Measurements from ENCODE around the gene LAMA3.

The LAMA3 gene

DNA sequence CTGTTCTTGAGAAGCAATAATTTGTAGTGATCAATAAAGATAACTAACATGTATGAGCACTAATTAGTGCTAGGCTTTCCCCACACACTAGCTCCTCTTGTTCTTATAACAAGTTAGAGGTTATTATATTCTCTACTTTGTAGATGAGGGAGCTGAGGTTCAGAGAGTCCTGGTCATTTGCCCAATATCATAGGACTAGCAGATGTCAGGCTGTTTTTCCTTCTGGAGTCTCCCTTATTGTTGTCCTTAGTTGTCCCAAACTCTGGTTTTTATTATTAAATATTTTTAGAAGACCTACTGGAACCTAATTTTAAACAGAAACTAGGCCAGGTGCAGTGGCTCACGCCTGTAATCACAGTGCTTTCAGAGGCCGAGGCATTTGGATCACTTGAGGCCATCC is 308.8 kb downstream of the LAMA3 start:
- DNase-seq (ENCODE audit: low read depth, low spot score), result no peak

DNA sequence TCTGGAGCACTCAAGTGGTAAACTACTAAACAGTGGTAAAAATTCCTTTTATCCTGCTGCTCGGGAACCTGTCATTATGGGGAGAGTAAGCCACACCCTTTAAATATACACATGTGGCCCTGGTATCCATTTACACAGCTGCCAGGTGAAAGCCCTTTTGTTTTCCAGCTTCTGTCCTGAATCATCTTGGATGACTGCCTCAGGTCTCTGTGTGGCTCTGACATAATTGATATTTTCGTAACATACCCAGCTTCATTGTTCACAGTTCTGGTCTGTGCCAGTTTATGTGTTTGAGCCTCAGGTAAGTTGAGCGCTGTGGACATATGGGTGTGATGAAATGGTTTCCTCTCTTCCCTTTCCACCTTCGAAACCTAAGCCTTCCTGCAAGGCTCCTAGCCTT is 309.6 kb downstream of the LAMA3 start:
- DNase-seq (ENCODE audit: low read depth, low spot score), result no peak

DNA sequence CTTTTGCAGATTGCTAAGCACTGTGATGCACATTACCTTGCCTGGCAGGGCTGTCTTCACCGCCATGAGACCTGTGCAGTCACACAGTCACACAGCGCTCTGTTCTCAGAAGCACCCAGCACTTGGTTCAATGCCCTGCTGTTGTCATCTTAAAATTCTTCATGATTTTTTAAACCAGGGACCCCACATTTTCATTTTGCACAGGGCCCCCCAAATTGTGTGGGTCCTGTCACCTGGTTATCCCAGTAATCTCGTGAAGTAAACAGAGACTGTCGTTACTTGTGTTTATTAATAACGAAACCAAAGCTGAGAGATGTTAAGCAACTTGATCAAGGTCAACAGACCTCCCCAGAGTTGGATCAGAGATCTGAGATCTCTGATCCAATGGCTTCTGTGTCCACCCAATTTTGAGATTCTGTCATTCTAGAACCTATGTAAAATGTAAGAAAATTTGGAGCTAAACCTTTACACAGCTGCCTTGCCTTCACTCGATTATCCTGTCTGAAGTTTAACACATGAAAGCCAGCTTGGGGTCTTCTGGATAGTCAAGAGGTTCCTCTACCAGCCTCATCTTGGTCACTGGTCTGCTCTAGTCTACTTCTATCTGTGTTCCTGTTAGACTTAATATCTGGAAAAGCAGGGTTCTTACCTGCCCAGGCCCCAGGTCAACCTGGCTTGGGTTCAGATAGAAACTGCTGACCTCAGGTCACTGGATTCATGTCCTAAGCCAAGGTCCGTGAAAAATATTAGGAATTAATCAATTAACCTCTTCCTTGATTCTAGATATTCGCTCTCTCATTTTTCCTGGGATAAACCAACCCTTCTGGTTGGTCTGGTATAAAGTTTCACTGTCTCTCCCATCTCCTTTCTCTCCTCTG is 311.6 kb downstream of the LAMA3 start:
- no peak for DNase-seq (ENCODE audit: low read depth, low spot score)

DNA sequence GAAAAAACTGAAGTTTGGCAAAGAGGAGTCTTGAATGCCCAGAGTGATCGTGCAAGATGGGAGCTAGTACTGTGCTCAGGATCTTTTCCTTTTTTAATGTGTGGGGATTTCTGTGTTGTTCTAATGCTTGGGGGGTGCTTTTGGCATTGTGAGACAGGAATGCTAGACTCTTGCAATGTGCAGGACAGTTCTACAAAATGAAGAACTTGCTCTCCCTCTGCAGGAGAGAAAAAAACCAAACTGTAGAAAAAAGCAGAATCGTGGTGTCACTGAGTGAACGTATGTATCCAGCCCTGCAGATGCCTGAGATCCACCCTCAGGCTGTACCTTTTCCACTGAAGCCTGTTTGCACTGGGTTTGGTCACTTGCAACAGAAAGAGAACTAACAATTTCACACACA is 313.2 kb downstream of the LAMA3 start:
- DNase-seq (ENCODE audit: low read depth, low spot score), result no peak

DNA sequence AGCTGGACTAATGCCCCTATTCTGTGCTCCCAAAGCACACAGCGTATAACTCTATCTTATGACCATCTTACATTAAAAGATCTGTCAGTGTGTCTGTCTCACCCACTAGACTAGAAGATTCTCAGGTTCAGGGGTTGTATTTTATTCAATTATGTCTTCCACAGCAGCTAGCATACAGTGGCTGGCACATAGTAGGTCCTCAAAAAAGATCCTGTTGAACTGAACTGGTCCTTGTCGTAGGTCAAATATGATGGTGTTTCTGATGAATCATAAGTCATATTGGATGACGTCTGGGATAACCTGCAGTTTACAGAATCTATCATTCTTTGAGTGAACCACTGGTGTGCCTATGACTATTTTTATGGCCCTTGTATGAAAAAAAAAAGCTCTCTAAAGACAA is 314.0 kb downstream of the LAMA3 start:
- DNase-seq (ENCODE audit: low read depth, low spot score), result no peak

DNA sequence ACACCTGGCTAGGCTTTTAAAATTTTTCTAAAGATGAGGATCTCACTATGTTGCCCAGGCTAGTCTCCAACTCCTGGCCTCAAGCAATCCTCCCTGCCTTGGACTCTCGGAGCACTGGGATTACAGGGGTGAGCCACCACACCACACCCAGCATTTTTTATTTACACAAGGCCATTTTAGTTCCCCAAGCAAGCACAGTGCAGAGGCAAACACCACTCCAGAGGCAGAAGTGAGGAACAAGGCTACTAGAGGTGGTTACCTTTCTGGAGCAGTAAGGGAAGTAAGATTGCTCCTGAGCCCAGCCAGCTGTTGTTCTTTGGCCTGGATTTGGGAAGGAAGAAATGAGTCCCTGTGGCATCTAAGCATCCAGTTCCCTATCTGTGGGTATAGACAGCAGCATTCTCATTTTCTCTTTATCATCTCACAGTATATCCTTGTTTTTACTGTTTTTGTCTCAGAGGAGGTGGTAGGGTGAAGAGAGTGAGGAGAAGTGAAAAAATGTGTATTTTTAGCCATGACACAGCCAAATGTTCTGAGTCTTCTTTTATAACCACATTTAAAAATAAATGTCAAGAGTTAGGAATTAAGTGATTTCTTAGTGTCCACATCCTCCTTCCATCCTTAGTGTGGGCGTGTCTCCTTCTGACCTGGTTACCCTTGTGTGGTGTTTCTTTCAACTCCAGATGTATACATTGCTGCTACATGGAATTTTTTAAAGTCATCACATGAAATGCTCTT is 314.8 kb downstream of the LAMA3 start:
- DNase-seq (ENCODE audit: low read depth, low spot score), result no peak

All from iPS DF 19.7 (cell line).